ENCODE results near the gene GCSAM.

DNA sequence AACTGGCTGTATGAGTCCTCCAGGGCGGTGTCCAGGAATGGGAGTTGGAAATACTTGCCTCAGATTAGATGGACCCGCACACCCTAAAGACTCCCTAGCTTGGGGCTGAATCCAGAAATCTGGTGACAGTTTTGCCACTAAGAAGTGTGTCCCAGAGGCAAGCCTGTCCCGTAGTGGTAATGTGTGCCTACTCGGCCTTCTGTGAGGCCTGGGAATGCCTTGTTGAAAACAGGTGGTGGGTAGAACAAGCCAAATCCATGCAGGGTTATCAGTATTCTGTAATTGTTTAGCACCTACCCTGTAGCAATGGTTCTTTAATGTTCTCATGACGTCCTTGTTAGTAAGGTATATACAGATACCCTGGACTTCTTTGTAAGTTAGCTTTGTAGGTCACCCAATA is 45.3 kb downstream of the GCSAM start:
- TF ChIP-seq, protein P1, sequence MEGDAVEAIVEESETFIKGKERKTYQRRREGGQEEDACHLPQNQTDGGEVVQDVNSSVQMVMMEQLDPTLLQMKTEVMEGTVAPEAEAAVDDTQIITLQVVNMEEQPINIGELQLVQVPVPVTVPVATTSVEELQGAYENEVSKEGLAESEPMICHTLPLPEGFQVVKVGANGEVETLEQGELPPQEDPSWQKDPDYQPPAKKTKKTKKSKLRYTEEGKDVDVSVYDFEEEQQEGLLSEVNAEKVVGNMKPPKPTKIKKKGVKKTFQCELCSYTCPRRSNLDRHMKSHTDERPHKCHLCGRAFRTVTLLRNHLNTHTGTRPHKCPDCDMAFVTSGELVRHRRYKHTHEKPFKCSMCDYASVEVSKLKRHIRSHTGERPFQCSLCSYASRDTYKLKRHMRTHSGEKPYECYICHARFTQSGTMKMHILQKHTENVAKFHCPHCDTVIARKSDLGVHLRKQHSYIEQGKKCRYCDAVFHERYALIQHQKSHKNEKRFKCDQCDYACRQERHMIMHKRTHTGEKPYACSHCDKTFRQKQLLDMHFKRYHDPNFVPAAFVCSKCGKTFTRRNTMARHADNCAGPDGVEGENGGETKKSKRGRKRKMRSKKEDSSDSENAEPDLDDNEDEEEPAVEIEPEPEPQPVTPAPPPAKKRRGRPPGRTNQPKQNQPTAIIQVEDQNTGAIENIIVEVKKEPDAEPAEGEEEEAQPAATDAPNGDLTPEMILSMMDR (conservative IDR thresholded peaks at IDR 0.05; ENCODE audit: low read depth, low read length): no peak
- TF ChIP-seq EZH2 (IDR thresholded peaks at IDR 0.05; ENCODE audit: borderline replicate concordance, low read depth, low read length, poor library complexity, severe bottlenecking): no peak
